ENCODE measurements around the gene CALHM3. TPM values are rescaled to one million over a fixed set of nuclear protein-coding genes. Genes with fewer than 3 reads are reported as not detected.

Gene CALHM3
- total RNA-seq, 1 donor from 2014 or later = not detected

DNA sequence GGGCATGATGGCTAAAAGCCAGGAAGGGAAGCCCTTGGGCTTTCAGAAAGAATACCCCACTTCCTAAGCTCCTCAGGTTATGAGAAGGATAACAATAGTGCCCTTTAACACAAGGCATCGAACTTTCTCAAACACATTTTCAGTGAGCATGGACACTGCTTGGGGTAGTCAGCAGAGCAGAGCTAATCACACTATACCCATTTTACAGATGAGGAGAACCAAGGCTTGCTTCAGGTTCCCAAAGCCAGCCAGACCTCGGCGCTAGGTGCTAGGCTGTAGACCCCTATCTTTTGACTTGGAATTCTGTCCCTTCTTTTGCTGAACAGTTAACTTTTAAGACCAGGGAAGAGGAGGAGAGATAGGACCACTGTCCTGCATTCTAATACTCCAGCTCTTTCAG lies 16.3 kb upstream of the CALHM3 start:
- Mint-ChIP-seq H3K9me3 (ENCODE audit: unreplicated experiment) (peaks cover 11% of the 10 kb centered on the region), H3K4me3 (ENCODE audit: unreplicated experiment) (peak overlapping the region; percentile 62), H3K27ac (ENCODE audit: unreplicated experiment) (no peak overlapping the region), H3K27me3 (ENCODE audit: low read depth, unreplicated experiment) (peaks cover 34% of the 10 kb centered on the region), H3K4me1 (ENCODE audit: low read depth, unreplicated experiment) (peaks cover 34% of the 10 kb centered on the region), H3K36me3 (ENCODE audit: low read depth, unreplicated experiment) (peaks cover 4% of the 10 kb centered on the region)
- Histone ChIP-seq H3K79me2 (ENCODE audit: insufficient read depth, low read length) (no peaks in the 10 kb centered on the region), H3K4me1 (ENCODE audit: insufficient read depth, low read length) (peaks cover 19% of the 10 kb centered on the region), H3K27me3 (ENCODE audit: insufficient read depth, low read length) (peaks cover 73% of the 10 kb centered on the region), H3K27ac (ENCODE audit: low read depth, low read length) (no peak overlapping the region), H3K36me3 (ENCODE audit: insufficient read depth, low read length) (no peaks in the 10 kb centered on the region), H3K9me3 (ENCODE audit: insufficient read depth, low read depth, low read length) (no peaks in the 10 kb centered on the region), H2AFZ (ENCODE audit: low read depth, low read length) (no peak overlapping the region), H4K20me1 (ENCODE audit: insufficient read depth, low read length) (peaks cover 39% of the 10 kb centered on the region), H3K9ac (ENCODE audit: low read length) (no peak overlapping the region), H3K4me2 (ENCODE audit: low read length) (no peak overlapping the region), H3K4me3 (ENCODE audit: insufficient read depth, low read depth, low read length) (no peak overlapping the region)
- no peak for FAIRE-seq
- no peak for TF ChIP-seq EZH2 (IDR thresholded peaks at IDR 0.05; ENCODE audit: insufficient read depth, low read length)
- TF ChIP-seq, protein P1, sequence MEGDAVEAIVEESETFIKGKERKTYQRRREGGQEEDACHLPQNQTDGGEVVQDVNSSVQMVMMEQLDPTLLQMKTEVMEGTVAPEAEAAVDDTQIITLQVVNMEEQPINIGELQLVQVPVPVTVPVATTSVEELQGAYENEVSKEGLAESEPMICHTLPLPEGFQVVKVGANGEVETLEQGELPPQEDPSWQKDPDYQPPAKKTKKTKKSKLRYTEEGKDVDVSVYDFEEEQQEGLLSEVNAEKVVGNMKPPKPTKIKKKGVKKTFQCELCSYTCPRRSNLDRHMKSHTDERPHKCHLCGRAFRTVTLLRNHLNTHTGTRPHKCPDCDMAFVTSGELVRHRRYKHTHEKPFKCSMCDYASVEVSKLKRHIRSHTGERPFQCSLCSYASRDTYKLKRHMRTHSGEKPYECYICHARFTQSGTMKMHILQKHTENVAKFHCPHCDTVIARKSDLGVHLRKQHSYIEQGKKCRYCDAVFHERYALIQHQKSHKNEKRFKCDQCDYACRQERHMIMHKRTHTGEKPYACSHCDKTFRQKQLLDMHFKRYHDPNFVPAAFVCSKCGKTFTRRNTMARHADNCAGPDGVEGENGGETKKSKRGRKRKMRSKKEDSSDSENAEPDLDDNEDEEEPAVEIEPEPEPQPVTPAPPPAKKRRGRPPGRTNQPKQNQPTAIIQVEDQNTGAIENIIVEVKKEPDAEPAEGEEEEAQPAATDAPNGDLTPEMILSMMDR (IDR thresholded peaks at IDR 0.05; ENCODE audit: insufficient read depth, low read depth, low read length) = no peak
- DNase-seq (ENCODE audit: low read depth) = no peak

DNA sequence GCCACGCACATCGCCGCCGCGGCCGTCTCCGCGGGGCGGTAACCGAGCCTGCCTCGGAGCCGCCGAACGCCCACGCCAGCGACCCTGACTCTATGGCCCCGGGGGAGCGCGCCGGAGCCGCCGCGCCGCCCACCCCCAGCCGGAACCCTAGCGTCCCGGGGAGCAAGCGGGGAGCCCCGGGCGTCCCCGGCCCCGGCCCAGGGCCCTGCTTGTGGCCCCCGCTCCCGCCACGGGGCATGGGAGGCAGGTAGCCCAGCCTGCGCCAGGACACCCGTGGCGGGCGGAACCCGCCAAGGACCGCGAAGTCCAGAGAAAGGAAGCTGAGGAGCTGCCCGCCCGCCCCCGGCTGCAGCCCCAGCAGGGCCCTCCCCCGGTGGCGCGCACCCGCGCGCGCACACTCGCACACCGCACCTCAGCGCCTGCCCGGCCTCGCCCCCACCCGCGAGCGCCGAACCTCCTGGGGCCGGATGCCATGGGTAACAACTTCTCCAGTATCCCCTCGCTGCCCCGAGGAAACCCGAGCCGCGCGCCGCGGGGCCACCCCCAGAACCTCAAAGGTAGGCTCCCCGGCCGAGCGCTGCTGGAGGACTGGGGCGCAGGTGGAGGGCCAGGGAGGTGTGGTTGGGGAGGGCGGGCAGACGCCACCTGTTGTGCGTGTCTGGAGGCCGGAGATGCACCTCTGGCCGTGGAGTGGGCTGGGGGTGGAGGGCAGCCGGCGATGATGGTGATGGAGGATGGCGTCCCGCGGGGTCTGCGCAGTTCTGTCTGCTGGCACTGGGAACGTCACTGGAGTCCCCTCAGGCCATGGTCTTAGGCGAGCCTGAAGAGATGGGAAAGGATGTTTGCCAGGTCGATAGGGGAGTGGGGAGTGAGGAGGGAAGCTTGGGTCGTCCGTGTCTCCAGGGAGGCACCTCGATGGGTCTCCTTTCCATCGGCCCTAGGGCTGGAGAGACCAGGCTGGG lies 15.2 kb upstream of the CALHM3 start:
- Histone ChIP-seq H3K27me3 (ENCODE audit: insufficient read depth, low read length) (peaks cover 67% of the 10 kb centered on the region), H3K4me2 (ENCODE audit: low read length) (peak overlapping the region; percentile 75), H3K79me2 (ENCODE audit: insufficient read depth, low read length) (no peaks in the 10 kb centered on the region), H3K4me1 (ENCODE audit: insufficient read depth, low read length) (peaks cover 19% of the 10 kb centered on the region), H3K4me3 (ENCODE audit: insufficient read depth, low read depth, low read length) (peak overlapping the region; percentile 21), H3K9me3 (ENCODE audit: insufficient read depth, low read depth, low read length) (no peaks in the 10 kb centered on the region), H4K20me1 (ENCODE audit: insufficient read depth, low read length) (peaks cover 34% of the 10 kb centered on the region), H3K36me3 (ENCODE audit: insufficient read depth, low read length) (no peaks in the 10 kb centered on the region), H3K27ac (ENCODE audit: low read depth, low read length) (no peak overlapping the region), H2AFZ (ENCODE audit: low read depth, low read length) (no peak overlapping the region), H3K9ac (ENCODE audit: low read length) (no peak overlapping the region)
- TF ChIP-seq, protein P1 (IDR thresholded peaks at IDR 0.05; ENCODE audit: insufficient read depth, low read depth, low read length) = no peak
- TF ChIP-seq EZH2 (IDR thresholded peaks at IDR 0.05; ENCODE audit: insufficient read depth, low read length) = peak; percentile 91
- no peak for FAIRE-seq
- peaks cover 37% of the 10 kb centered on the region for H3K27me3 Mint-ChIP-seq (ENCODE audit: low read depth, unreplicated experiment)
- H3K4me1 Mint-ChIP-seq (ENCODE audit: low read depth, unreplicated experiment) = peaks cover 24% of the 10 kb centered on the region
- peak overlapping the region; percentile 47 for H3K27ac Mint-ChIP-seq (ENCODE audit: unreplicated experiment)
- no peak for DNase-seq (ENCODE audit: low read depth)
- peaks cover 8% of the 10 kb centered on the region for H3K9me3 Mint-ChIP-seq (ENCODE audit: unreplicated experiment)
- H3K36me3 Mint-ChIP-seq (ENCODE audit: low read depth, unreplicated experiment) = peaks cover 2% of the 10 kb centered on the region
- H3K4me3 Mint-ChIP-seq (ENCODE audit: unreplicated experiment) = peak overlapping the region; percentile 84
